GM18499 (cell line): ENCODE measurements around the gene TMEM37.

Experiments used
- ATAC-seq: cut with Tn5 transposase; IDR thresholded peaks from one replicate; pipeline ENCODE4 v1.9.1; 2021; ENCODE audit warnings: moderate number of reproducible peaks; ENCODE audit not compliant: insufficient read depth, unreplicated experiment

The TMEM37 gene

GRCh38 chr2:119431976-119432850 is 559 bp downstream of the TMEM37 start:
- ATAC-seq: no peak

DNA sequence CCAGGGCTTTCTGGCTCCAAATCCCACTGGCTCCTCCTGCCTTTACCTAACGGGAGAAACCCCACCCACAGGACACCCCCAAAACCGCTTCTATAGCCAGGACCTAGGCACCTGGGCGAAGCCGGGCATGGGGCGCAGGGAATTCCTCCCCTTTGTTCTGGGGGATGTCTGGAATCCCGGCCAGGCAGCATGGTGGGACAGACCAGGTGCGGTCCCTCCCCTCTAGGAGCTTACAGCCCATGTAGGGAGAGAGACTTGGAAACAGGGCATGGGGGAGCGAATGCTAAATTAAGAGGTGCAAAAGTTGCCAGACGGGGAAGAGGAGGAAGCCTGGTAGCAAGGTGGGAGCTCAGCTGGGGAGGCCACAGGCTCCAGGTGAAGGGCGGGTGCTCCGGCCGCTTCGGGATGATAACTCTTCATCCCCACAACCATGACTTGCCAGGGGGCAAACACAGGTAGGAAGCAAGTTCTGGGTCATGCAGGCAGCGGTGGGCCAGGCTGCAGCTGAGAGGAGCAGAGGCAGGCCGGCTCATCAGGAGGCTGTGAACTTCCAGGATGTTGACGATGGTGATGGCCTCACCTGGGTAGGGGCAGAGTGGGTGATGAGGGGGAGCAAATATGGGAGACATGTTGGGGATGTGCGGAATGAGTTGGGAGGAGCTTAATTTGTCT is 1.3 kb downstream of the TMEM37 start:
- ATAC-seq: no peak

DNA sequence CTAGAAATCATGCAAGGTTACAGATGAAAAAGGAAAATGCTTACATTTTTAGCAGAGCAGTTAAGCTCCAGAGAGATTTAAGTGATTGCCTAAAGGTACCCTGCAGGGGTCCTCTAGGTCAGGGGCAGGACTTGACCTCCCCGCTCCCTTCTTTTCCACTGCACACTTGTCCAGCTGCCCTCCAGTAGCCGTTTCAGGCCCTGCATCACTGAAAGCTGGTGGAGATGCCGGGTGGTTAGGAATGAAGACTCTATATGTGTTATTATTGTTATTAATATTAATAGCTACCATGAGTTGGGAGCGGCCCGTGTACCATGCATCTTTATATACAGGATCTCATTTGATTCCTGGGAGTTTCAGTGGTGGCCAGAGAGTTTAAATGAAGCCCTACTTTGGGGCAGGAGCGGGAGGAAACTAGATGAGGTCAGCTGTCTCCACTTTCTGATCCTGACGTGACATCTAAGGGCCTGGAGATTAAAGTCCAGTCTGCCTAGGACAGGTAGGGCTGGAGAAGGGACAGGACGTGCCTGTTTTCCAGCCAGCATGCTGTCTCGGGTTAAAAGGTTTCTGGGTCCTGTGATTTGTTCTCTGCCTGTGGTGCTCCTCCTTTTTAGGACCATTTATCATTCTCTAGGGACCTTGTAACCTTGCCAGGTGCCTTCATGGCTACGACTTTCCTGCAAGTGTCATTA is 2.1 kb downstream of the TMEM37 start:
- no peak for ATAC-seq

DNA sequence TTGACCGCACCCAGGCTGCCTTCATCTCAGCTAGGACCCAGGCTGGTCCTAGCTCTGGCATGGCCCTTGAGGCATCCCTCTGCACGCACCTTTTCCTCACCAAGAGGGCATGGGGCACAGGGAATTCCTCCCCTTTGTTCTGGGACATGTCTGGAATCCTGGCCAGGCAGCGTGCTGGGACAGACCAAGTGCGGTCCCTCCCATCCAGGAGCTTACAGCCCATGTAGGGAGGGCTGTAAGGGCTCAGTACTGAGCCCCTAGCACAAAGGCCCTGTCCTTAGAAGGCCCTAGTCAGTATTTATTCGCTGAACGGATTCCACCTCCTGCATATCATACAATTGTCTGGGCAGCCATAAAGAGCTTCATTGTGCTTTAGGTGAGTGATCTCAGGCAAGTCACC is 3.0 kb downstream of the TMEM37 start:
- ATAC-seq: no peak

DNA sequence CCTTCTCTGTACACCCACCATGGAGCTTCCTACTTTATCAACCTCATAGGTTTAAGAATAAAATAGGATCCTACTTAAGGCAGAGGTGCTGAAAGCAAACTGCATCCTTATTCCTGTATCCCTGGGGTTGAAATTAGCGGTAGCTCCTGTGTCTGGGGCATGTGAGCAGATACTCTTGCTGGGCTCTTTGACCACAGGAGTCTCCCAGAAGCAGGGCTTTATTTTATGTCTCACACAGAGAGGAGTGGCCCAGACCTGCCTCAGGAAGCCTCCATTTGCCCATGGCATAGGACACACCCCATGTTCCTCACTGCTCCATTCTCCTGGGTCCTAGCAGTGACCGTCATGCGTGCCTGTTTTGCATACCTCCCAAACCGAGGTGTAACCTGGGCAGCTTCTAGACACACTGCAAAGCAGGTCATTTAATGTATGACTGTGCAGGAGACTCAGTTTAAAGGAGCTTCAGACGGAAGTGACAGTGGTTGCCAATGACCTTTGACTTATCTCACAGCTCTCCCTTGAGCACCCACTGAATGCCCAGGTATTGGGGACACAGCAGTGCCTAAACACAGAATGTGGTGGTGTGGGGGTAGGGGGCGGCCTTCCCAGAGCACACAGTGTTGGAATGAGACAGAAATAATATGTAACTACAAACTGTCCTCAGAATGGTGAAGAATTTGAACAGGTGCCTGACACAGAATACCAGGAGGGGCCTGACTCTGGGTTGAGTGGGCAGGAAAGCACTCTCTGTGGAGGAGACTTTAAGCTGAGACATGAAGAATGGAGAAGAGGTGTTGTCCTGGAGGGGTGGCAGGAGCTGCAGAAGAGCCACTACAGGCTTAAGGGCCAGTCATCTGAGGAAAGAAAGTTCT is 3.7 kb downstream of the TMEM37 start:
- no peak for ATAC-seq

- no peak for ATAC-seq
Measured at GRCh38 chr2:119435953-119436297, 4.3 kb downstream of the TMEM37 start.

DNA sequence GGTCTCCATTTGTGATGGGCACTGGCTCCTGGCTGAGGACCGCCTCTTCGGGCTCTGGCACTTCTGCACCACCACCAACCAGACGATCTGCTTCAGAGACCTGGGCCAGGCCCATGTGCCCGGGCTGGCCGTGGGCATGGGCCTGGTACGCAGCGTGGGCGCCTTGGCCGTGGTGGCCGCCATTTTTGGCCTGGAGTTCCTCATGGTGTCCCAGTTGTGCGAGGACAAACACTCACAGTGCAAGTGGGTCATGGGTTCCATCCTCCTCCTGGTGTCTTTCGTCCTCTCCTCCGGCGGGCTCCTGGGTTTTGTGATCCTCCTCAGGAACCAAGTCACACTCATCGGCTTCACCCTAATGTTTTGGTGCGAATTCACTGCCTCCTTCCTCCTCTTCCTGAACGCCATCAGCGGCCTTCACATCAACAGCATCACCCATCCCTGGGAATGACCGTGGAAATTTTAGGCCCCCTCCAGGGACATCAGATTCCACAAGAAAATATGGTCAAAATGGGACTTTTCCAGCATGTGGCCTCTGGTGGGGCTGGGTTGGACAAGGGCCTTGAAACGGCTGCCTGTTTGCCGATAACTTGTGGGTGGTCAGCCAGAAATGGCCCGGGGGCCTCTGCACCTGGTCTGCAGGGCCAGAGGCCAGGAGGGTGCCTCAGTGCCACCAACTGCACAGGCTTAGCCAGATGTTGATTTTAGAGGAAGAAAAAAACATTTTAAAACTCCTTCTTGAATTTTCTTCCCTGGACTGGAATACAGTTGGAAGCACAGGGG is 5.5 kb downstream of the TMEM37 start:
- no peak for ATAC-seq

DNA sequence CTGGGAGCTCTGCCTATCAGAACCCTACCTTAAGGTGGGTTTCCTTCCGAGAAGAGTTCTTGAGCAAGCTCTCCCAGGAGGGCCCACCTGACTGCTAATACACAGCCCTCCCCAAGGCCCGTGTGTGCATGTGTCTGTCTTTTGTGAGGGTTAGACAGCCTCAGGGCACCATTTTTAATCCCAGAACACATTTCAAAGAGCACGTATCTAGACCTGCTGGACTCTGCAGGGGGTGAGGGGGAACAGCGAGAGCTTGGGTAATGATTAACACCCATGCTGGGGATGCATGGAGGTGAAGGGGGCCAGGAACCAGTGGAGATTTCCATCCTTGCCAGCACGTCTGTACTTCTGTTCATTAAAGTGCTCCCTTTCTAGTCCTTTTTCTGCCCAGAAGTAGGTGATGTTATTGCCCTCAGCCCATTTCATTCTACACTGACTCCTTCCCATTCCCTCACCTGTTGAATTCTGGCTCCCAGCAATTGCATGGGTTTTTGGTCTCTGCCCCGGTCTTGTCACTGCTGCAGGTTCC is 6.5 kb downstream of the TMEM37 start:
- no peak for ATAC-seq

- no peak for ATAC-seq
Measured at GRCh38 chr2:119438726-119439284, 7.2 kb downstream of the TMEM37 start.

DNA sequence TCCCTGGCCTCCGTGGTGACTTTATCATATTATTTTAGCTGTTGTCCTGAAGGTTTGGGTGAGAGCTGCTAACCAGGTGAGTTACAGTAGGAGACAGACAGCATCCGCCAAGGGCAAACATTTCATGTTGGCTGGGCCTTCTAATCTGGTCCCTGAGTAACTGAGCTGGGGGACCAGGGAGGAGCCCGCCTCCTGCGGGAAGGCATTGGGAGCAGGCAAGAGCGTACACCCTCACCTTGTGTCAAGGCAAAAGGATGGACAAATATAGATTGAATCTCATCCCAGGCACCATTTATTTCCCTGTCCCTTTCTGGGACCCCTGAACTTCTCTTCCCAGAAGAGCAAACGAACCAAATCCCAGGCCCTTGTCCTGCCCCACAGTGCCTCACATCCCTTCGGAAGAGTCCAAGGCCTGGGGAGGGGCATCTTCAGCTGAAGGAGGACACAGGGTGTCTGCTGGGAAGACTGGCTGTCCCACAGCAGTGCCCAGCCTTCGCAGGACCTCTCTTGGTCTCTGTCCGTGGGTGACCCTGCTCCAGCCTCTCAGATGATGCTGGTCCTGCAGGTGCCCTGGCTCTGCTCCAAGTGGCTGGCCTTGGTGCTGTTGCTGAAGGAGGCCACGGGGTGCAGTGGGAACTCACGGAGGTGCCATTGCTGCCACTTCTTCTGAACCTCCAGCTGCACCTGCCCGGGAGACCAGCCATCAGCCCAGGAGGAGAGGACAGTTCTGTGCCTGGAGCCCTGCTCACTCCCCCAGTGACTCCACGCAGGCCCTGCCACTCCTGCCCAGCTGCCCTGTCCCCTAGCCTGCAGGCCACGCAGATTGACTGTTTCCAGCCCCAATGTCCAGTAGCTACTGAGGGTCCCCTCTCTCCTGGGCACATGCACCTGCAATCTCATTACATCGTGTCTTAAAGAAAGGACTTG is 8.2 kb downstream of the TMEM37 start:
- no peak for ATAC-seq

DNA sequence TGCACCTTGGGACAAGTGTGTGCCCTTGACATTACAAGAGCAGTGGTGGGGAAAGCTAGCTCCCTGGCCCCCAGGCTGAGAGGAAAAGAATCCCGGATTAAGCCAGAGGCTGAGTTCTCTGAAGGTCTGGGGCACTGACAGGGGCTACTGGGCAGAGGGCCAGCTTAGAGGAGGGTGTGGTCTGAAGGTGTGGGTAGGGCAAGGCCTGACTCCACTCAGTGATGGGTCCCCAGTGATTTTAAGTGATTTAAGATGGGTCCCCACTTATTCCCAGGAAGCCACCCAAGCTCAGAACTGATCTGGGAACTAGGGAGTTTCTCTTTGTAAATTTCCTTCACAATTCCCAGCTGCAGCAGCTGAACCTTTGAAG is 8.8 kb downstream of the TMEM37 start:
- no peak for ATAC-seq

GRCh38 chr2:119440873-119441272 is 9.2 kb downstream of the TMEM37 start:
- ATAC-seq: no peak

DNA sequence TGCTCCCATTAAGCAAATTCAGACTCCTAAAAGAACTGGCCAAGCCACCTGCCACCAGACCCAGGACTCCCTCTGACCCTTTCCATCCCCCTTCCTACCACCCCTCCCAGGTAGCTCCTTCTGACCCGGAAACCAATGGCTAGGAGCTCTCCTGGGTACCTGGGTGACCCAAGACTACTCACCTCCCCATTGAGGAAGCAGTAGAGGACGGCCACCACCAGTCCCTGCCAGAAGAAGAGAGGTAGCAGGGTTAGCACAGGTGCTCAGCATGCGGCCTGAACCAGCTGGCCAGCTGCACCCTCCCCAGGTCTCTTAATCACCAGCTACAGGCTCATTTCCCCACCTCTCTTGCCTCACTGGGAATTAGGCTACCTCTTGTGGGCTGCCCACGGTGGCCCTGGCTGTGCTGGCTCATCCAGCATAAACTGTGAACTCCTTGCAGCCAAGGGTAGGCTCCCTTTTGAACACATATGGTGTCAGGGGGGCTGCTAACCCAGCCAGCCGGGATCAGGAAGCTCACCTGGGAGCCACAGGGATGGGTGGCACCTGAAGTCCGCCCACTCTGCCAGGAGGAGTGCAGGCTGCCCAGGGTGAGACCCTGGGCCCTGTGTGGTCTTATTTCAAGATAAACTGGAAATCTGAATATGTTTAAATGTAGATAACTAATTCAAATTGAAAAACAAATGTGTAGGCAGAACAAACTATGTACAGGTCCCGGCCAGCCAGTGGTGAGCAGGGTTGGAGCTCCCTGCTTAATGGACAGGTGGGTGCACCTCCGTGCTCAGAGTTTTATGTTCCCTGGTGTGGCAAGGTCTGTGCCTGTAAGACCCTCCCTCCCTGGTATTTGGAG is 9.9 kb downstream of the TMEM37 start:
- no peak for ATAC-seq

- ATAC-seq: no peak
Measured at GRCh38 chr2:119442226-119442619, 10.6 kb downstream of the TMEM37 start.

DNA sequence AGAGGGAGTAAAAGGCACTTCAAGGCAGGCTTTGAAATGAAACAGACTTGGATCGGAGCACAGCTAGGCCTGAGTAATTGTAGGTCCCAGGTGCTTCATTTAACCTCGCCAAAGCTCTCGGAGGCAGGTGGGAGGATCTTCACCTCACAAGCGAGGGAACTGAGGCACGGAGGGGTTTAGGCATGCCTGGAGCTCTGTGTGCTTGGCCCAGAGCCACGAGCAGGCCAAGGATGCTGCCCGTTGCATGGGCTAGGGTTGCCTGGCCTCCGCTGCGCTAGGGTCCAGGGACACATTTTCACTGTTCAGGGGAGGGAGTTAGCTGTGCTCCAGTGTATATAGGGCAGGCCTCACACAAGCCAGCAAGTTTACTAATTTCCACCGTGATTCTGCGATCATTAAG is 11.2 kb downstream of the TMEM37 start:
- no peak for ATAC-seq

GRCh38 chr2:119446037-119446436 is 14.4 kb downstream of the TMEM37 start:
- ATAC-seq: no peak

- ATAC-seq: no peak
Measured at GRCh38 chr2:119448427-119449141, 16.9 kb downstream of the TMEM37 start.
